ENCODE measurements around the gene TSKS. TPM values are rescaled to one million over a fixed set of nuclear protein-coding genes. Genes with fewer than 3 reads are reported as not detected.

The TSKS gene
- total RNA-seq, 1 donor from 2014 or later: not detected

GRCh38 chr19:49786376-49786820 is 23.3 kb upstream of the TSKS start:
- no peak for TF ChIP-seq CTCF (conservative IDR thresholded peaks at IDR 0.05; ENCODE audit: low read depth, low read length)
- no peak for DNase-seq (ENCODE audit: low read depth)
- H3K4me3 ChIP-seq (ENCODE audit: low read depth, low read length): no peak overlapping the region

- TF ChIP-seq CTCF (conservative IDR thresholded peaks at IDR 0.05; ENCODE audit: low read depth, low read length): no peak
- H3K4me3 ChIP-seq (ENCODE audit: low read depth, low read length): no peak overlapping the region
- no peak for DNase-seq (ENCODE audit: low read depth)
These were observed 19.4 kb upstream of the TSKS start for GRCh38 chr19:49782515-49782914.

GRCh38 chr19:49781394-49781793 is 18.3 kb upstream of the TSKS start:
- no peak for TF ChIP-seq CTCF (conservative IDR thresholded peaks at IDR 0.05; ENCODE audit: low read depth, low read length)

GRCh38 chr19:49780861-49781260 is 17.8 kb upstream of the TSKS start:
- no peak for TF ChIP-seq CTCF (conservative IDR thresholded peaks at IDR 0.05; ENCODE audit: low read depth, low read length)
- no peak overlapping the region for H3K4me3 ChIP-seq (ENCODE audit: low read depth, low read length)
- no peak for DNase-seq (ENCODE audit: low read depth)

More at GRCh38 chr19:49781394-49781793, 18.3 kb upstream of the TSKS start:
- no peak overlapping the region for H3K4me3 ChIP-seq (ENCODE audit: low read depth, low read length)
- no peak for DNase-seq (ENCODE audit: low read depth)

- H3K4me3 ChIP-seq (ENCODE audit: low read depth, low read length): no peak overlapping the region
- no peak for TF ChIP-seq CTCF (conservative IDR thresholded peaks at IDR 0.05; ENCODE audit: low read depth, low read length)
- no peak for DNase-seq (ENCODE audit: low read depth)
These were observed 16.8 kb upstream of the TSKS start for GRCh38 chr19:49779731-49780555.

GRCh38 chr19:49776371-49776764 is 13.3 kb upstream of the TSKS start:
- no peak for DNase-seq (ENCODE audit: low read depth)
- TF ChIP-seq CTCF (conservative IDR thresholded peaks at IDR 0.05; ENCODE audit: low read depth, low read length): no peak
- H3K4me3 ChIP-seq (ENCODE audit: low read depth, low read length): no peak overlapping the region

Measured in epithelial cell of proximal tubule (primary cell).